Bronchial epithelial cell (primary cell): ENCODE data around the gene DAB1. TPM values are rescaled to one million over a fixed set of nuclear protein-coding genes. Genes with fewer than 3 reads are reported as not detected.
A peak's percentile ranks its signal among the peaks of the same experiment; 100 is the strongest.

Experiments used
- DNase-seq: peaks from one replicate; pipeline ENCODE4 v3.0.0-alpha.2; 2010; ENCODE audit warnings: low read depth
- FAIRE-seq: peaks from 2 replicates; lab custom pipeline; 2011; peaks lifted over from hg19 to GRCh38; lab: Jason Lieb, UNC
- H3K27me3 ChIP-seq: 2 replicates; pipeline ENCODE4 v1.5.1; 2011; ENCODE audit warnings: low read length; ENCODE audit not compliant: control insufficient read depth, insufficient read depth
- H3K36me3 ChIP-seq: 2 replicates; pipeline ENCODE4 v1.5.1; 2011; ENCODE audit warnings: low read length; ENCODE audit not compliant: control insufficient read depth, insufficient read depth
- H3K4me3 ChIP-seq: 2 replicates; pipeline ENCODE4 v1.5.1; 2011; ENCODE audit warnings: mild to moderate bottlenecking, low read depth, low read length, control low read depth
- total RNA-seq: library from RNA; depleted of rRNA; stranded (reverse); fragments of >200 nt; gene quantifications from 2 replicates; pipeline ENCODE4 v1.2.1, GENCODE V29; 2014
- TF ChIP-seq, protein P1 (sequence below): IDR thresholded peaks from 2 replicates; pipeline ENCODE4 v1.5.1; 2011; ENCODE audit warnings: mild to moderate bottlenecking, moderate library complexity, low read length, control low read depth, inconsistent platforms; ENCODE audit not compliant: insufficient read depth, severe bottlenecking

The DAB1 gene
- total RNA-seq, 1 donor from 2014 or later = not detected

DNA sequence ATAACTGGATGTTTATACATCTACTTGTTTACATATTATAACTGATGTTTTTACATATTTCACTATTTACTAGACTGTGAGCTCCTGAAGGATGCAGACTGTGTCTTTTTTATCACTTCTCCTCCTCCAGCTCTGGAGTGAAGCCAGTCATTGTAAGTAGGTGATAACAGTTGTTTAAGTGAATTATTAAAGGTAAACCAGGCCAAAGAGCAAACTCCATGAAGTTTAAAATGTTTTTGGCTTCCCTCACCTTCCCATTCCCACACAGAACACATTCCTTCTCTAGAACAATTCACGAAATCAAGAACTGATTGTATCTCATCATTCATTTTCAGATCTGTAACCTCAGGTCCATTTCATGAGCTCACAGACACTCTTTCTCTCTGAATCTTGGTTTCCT is 98.3 kb downstream of the DAB1 start:
- TF ChIP-seq, protein P1, sequence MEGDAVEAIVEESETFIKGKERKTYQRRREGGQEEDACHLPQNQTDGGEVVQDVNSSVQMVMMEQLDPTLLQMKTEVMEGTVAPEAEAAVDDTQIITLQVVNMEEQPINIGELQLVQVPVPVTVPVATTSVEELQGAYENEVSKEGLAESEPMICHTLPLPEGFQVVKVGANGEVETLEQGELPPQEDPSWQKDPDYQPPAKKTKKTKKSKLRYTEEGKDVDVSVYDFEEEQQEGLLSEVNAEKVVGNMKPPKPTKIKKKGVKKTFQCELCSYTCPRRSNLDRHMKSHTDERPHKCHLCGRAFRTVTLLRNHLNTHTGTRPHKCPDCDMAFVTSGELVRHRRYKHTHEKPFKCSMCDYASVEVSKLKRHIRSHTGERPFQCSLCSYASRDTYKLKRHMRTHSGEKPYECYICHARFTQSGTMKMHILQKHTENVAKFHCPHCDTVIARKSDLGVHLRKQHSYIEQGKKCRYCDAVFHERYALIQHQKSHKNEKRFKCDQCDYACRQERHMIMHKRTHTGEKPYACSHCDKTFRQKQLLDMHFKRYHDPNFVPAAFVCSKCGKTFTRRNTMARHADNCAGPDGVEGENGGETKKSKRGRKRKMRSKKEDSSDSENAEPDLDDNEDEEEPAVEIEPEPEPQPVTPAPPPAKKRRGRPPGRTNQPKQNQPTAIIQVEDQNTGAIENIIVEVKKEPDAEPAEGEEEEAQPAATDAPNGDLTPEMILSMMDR = no peak
- DNase-seq (no peak), FAIRE-seq (no peak)
- Histone ChIP-seq H3K36me3 (no peaks in the 10 kb centered on the region), H3K4me3 (no peak overlapping the region), H3K27me3 (no peaks in the 10 kb centered on the region)

DNA sequence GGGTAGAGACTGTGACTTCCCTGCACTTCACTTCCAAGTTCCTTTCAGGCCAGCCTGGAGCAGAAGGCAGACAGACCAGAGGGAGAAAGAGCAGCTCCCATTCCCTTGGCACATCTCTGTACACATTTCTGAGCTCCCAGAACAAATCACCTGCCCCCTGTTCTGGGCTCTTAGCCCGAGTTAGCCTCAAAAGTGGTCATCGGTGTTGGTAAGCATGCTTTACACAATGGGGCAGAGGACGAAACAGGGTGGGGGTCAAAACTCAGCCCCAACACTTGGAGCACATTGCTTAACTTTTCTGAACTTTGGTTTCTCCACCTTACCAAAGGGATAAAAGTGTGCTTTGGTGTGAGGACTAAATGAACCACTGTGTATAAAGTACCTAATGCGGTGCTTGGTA is 98.7 kb downstream of the DAB1 start:
- Histone ChIP-seq H3K4me3 (no peak overlapping the region), H3K27me3 (no peaks in the 10 kb centered on the region), H3K36me3 (no peaks in the 10 kb centered on the region)
- TF ChIP-seq, protein P1 = no peak
- no peak for FAIRE-seq
- DNase-seq = no peak

DNA sequence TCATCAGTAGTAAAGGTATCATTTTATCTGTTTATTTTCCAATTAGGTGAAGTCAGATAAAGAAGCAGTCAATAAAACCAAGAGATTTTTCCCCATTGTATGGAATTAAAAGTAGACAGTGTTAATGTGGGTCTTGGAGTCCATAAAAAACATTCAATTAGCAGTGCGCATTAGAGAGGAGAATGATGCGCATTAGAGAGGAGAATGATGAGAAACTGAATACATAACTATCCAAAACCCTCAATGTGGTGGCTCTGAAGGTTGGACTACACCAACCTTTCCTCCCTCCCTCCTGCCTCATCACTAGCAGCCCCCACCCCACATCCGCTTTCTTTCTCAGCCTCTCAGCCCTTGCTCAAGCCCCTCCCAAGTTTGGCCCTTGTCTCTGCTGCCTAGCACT is 99.5 kb downstream of the DAB1 start:
- FAIRE-seq (no peak), DNase-seq (no peak)
- TF ChIP-seq, protein P1 = no peak
- Histone ChIP-seq H3K4me3 (no peak overlapping the region), H3K36me3 (no peaks in the 10 kb centered on the region), H3K27me3 (no peaks in the 10 kb centered on the region)

DNA sequence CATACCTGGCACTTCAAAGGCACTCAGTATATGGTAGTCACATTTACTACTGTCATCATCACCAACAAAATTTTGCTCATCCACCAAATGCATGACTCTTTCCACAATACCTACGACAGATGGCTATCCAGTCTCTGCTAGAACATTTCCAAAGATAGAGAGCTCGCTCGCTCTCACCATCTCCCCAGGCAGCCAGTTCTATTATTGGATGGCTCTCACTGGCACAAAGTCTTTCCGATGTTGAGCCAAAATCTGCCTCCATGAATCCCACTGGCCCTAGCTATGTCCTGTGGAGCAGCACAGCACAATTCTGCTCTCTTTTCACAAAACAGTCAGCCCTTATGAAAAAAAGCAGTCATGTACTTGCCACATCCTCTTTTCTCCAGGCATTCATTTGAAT is 102.1 kb downstream of the DAB1 start:
- Histone ChIP-seq H3K36me3 (no peaks in the 10 kb centered on the region), H3K4me3 (no peak overlapping the region), H3K27me3 (no peaks in the 10 kb centered on the region)
- TF ChIP-seq, protein P1 = no peak
- DNase-seq (no peak), FAIRE-seq (no peak)

DNA sequence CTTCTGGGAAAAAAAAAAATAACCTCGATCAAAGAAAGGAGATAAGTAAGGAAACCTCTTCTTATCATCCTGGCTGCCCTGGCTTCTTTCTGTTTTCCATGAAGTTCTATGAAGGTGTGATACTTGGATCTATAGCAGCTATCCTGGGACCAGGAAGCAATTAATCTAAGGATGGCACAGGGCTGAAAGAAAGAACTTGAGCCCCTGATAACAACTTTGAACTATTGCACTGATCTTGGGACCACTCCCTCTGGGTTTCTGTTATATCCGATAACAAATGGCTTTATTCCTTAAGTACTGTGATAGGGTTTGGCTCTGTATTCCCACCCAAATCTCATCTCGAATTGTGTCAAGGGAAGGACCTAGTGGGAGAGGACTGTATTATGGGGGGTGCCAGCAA is 104.1 kb downstream of the DAB1 start:
- FAIRE-seq = no peak
- TF ChIP-seq, protein P1 = no peak

DNA sequence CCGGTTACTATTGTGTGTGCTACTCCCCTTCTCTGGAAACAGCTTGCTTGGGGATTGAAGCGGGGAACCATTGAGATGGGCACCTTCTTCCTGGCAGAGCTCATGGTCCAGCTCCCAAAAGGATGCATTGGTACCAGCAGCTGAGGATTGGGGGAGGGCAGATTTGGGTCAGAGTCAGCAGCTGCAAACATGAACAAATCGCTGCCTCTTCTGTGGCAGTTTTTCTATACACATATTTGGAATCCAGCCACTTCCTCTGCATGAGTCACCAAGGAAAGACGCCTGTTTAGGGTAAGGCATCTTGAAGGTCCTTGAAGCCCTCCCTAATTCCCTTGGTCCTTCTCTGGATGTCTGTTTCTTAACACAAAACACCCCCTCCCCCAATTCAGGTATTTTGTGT is 104.7 kb downstream of the DAB1 start:
- Histone ChIP-seq H3K4me3 (no peak overlapping the region), H3K36me3 (no peaks in the 10 kb centered on the region), H3K27me3 (no peaks in the 10 kb centered on the region)
- TF ChIP-seq, protein P1 = no peak
- DNase-seq (peak; percentile 67), FAIRE-seq (no peak)

More for the DNA sequence above, 104.1 kb downstream of the DAB1 start:
- DNase-seq = no peak
- no peak overlapping the region for H3K4me3 ChIP-seq
- no peaks in the 10 kb centered on the region for H3K27me3 ChIP-seq
- H3K36me3 ChIP-seq = no peaks in the 10 kb centered on the region
